Stimulated activated CD4-positive, alpha-beta T cell treated with anti-CD3 and anti-CD28 coated beads, TNF-alpha, amount 100 ng/mL, for 4 hours (primary cell): ENCODE data around the gene SLC2A9.
"Not testable (repeated sequence)": the region's sequence is repeated elsewhere in the genome, so short reads cannot be mapped to it uniquely, and the experiment has no call there.

Source experiments
- DNase-seq, 3 experiments: peaks; one replicate each; pipeline ENCODE4 v3.0.0-alpha.2; 2020; ENCODE audit warnings: low read depth in 3 of 3

The SLC2A9 gene

DNA sequence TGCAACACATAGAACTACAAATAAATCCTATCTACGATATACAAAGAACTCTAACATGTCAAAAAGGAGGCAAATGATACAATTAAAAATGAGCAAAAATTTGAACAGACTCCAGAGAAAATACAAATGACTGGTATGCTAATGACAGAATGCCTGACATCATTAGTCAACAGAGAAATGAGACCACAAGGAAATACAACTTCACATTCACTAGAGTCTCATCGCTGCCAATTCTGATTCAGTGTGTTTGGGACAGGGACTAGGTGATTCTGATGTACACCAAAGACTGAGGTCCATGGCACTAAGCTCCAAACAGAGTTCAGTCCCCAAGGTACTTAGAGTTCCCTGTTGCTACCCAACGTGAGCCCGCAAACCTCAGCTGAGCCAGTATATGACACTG, 23.4 kb downstream of the SLC2A9 start:
- DNase-seq, result no peak

DNA sequence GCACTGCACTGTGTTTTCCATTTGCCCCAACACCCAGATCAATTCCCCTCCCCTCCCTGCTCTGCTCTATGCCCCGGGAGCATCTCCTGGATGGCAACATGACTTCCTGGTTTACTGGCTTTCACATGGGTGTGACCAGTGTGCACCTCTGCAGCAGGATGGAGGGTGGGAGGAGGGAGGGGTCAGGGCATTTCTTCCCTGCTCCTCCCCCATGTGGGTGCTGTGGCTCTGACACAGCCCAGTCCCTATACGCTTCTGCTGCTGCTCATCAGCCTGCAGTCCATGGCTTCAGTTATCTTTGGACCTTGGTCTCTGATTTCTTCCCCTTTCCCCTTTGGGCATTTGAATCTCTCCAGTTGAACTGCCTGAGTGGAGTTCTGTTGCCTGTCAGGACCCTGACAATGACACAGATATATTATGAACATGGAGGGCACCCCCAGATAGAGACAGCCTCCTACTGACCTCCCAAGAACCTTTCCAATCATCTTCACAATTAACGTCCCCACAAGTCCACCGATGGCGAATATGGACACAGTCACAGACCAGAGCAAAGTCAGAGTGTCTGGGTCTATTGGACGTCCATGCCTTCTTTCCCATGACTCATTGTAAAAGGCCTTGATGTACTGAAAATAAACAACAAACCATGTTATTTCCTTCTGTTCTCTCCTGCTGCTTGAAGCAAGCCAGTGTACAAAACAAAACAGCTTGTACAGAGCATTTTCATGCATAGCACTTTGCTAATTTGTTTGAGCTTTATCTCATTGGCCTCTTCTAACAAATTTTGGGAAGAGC, 24.8 kb downstream of the SLC2A9 start:
- DNase-seq, result no peak

- no peak for DNase-seq
These were observed 26.9 kb downstream of the SLC2A9 start for GRCh38 chr4:9994246-9994847.

GRCh38 chr4:9989918-9990635, 31.2 kb downstream of the SLC2A9 start:
- DNase-seq, result no peak

GRCh38 chr4:9988933-9989332, 32.4 kb downstream of the SLC2A9 start:
- no peak for DNase-seq

DNA sequence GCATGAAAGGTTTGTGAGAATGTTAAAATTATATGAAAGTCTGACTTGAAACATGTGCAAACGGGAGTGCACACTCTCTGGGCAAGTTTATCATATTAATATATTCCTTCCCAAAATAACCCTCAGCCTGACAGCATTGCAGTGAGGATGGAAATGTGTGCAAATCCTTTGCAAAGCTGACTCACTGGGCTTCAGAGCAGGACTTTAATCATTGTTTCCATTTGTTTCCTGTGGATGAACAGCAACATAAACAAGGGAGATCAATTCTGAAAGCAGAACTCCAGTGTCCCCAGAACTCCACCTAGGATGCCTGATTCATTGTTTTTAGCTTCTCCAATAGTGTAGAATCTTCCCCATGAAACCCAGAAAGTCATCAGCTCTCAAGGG, 32.9 kb downstream of the SLC2A9 start:
- DNase-seq, result no peak

GRCh38 chr4:9987749-9988362, 33.4 kb downstream of the SLC2A9 start:
- no peak for DNase-seq

DNA sequence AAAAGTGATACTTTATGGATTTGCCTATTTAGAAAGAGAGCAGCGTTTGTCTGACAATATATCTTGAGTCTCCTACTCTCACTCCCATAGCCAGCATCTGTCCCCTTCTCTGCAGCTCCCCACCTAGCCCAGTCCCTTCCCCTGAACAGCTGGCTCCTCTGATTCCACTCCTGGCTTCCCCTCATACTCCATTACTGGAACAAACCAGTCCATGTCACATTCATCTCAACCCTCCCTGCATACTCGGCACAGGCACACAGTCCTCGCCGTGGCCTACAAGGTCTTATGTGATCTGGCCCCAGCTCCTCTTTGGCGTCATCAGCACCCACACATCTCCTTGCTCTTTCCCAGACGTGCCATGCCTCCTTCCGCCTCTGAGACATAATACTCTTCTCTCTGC, 36.7 kb downstream of the SLC2A9 start:
- DNase-seq, result no peak

- DNase-seq, result no peak
These were observed 38.1 kb downstream of the SLC2A9 start for GRCh38 chr4:9983211-9983610.

DNA sequence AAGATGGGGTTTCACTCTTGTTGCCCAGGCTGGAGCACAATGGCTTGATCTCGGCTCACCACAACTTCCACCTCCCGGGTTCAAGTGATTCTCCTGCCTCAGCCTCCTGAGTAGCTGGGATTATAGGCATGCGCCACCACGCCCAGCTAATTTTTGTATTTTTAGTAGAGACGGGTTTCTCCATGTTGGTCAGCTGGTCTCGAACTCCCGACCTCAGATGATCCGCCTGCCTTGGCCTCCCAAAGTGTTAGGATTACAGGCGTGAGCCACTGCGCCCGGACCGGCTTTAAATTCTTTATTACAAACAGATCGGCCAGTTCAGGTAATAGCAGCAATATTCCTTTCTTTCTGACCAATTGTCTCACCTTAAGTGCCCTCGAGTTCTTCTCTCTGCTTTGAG, 39.4 kb downstream of the SLC2A9 start:
- not testable (repeated sequence) for DNase-seq

GRCh38 chr4:9980898-9981297, 40.4 kb downstream of the SLC2A9 start:
- DNase-seq, result no peak

GRCh38 chr4:9979101-9979701, 42.1 kb downstream of the SLC2A9 start:
- no peak for DNase-seq

DNA sequence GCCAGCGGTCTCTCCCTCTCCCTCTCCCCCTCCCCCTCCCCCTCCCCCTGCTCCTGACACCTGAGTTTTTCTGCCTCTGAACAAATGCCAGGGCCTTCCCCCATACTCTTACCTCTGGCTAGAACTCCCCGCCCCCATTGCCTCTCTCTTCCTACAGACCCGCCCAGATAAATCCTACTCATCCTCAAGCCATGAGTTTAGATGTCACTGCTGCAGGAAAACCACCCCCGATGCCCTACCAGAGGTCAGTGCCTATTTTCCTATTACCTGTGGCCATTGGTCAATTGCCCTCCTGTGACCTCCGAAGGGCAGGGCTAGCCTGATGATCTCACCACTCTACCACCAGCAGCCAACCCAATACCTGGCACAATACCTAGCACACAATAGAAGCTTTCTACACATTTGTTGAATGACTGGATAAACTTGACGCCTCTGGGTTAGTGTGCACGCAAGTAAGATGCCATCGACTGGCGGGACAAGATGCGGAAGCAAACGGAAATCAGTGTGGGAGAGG, 43.7 kb downstream of the SLC2A9 start:
- no peak for DNase-seq

- DNase-seq, result no peak
These were observed 44.5 kb downstream of the SLC2A9 start for GRCh38 chr4:9976781-9977180.

- no peak for DNase-seq
These were observed 45.0 kb downstream of the SLC2A9 start for GRCh38 chr4:9976293-9976692.

DNA sequence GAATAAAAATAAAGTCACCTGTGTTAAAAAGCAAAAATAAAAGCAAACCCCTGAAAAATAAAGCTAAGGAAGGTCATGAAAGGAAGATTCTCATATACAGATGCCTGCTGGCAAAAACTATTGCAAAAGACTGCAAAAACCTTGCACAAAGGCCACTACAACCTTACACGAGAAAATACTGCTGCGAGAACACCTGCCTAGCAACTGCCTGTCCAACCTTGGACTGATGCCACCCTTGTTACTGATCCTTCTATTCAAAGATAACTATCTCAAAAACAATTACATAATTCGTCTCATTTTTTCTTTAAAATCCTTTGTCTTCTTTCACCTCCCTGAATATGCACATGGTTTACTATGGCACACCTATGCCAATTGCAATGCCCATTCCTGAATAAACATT, 49.6 kb downstream of the SLC2A9 start:
- no peak for DNase-seq

DNA sequence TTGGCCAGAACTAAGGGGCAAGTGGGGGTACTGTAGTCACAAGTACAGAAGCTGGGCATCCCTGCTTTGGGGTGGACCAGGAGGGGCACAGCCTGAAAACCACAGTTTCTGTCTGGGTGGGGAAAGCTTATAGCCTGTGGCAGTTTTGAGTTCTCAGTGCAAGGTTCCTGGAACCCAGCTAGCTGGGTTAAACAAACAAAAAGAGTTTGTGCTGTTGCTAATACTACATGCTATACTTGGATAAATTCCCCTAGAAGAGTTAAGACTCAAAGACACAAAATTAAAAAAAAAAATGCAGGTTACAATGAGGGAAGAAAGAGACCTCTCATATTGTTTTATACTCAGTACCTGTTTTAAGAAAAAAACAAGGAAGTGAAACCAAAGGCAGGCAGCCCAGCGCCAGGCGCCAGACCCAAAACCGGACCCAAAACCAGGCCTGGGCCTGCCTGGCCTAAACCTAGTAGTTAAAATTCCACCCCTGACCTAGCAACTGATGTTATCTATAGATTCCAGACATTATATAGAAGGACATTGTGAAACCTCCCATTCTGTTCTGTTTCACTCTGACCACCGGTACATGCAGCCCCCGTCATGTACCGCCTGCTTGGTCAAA, 50.8 kb downstream of the SLC2A9 start:
- DNase-seq, result no peak

GRCh38 chr4:9969526-9970398, 51.5 kb downstream of the SLC2A9 start:
- DNase-seq, result no peak

GRCh38 chr4:9968472-9968871, 52.8 kb downstream of the SLC2A9 start:
- no peak for DNase-seq

- DNase-seq, result no peak
These were observed 56.4 kb downstream of the SLC2A9 start for GRCh38 chr4:9964879-9965278.
